HG02763 (cell line): ENCODE data around the gene SUMO3.

Experiments
- ATAC-seq: cut with Tn5 transposase; IDR thresholded peaks from one replicate; pipeline ENCODE4 v1.9.1; 2021; ENCODE audit warnings: mild to moderate bottlenecking, moderate library complexity; ENCODE audit not compliant: unreplicated experiment

SUMO3 gene

GRCh38 chr21:44762221-44763049, 55.4 kb downstream of the SUMO3 start:
- no peak for ATAC-seq

GRCh38 chr21:44761747-44762208, 56.1 kb downstream of the SUMO3 start:
- no peak for ATAC-seq

GRCh38 chr21:44761011-44761729, 56.7 kb downstream of the SUMO3 start:
- ATAC-seq: no peak

GRCh38 chr21:44760376-44760775, 57.5 kb downstream of the SUMO3 start:
- no peak for ATAC-seq

- ATAC-seq: no peak
Observed at GRCh38 chr21:44759628-44760285, 58.1 kb downstream of the SUMO3 start.

- ATAC-seq: no peak
Observed at GRCh38 chr21:44758781-44759627, 58.9 kb downstream of the SUMO3 start.

- no peak for ATAC-seq
Observed at GRCh38 chr21:44758141-44758561, 59.7 kb downstream of the SUMO3 start.

- ATAC-seq: no peak
Observed at GRCh38 chr21:44757731-44758130, 60.1 kb downstream of the SUMO3 start.

GRCh38 chr21:44756423-44757185, 61.3 kb downstream of the SUMO3 start:
- no peak for ATAC-seq
